Measurements from ENCODE around the gene ADAM12. TPM values are rescaled to one million over a fixed set of nuclear protein-coding genes. Genes with fewer than 3 reads are reported as not detected.

Gene ADAM12
- total RNA-seq, 1 experiment from 2014 or later = 0.24 TPM

DNA sequence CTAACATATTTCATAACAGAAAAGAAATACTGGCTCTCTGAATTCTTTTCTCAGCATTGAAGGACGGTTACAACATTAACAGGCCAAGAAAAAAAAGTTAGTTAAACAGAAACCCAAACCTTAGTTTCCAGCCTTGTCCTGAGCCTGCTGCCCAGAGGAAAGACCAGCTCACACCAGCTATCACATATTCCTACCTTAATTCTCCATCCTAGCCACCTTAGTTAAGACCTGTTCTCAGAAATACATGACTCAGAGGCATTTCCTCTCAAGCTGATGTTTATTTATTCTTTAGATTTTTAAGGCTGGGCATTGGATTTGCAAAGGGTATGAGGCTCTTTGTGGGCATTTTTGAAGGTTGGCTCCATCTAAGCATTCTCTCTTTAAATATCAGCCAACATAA, 34.3 kb upstream of the ADAM12 start:
- no peak overlapping the region for H3T11ph ChIP-seq (ENCODE audit: low read length)
- no peak overlapping the region for H4K91ac ChIP-seq (ENCODE audit: insufficient read length, low read depth, low read length)
- no peaks in the 10 kb centered on the region for H4K20me1 ChIP-seq (ENCODE audit: control insufficient read depth, insufficient read depth, insufficient read length)
- H3K9me3 ChIP-seq (ENCODE audit: control insufficient read depth, low read depth, low read length) = peaks cover 9% of the 10 kb centered on the region
- H3K4me3 Mint-ChIP-seq = no peak overlapping the region
- peaks cover 10 to 11% of the 10 kb centered on the region in 2 experiments for H3K4me1 Mint-ChIP-seq
- no peak overlapping the region for H3K14ac ChIP-seq (ENCODE audit: insufficient read depth, low read length)
- no peaks in the 10 kb centered on the region for H3K79me2 ChIP-seq (ENCODE audit: insufficient read depth, low read length)
- no peaks in the 10 kb centered on the region for H3K23me2 ChIP-seq (ENCODE audit: insufficient read length, low read depth, low read length, poor library complexity, severe bottlenecking)
- no peak overlapping the region for H3K27ac ChIP-seq (ENCODE audit: insufficient read length, low read depth, low read length)
- H3K23ac ChIP-seq (ENCODE audit: insufficient read length, low read depth, low read length) = no peak overlapping the region
- H2BK15ac ChIP-seq (ENCODE audit: low read depth, low read length) = no peak overlapping the region
- H3K4me2 ChIP-seq (ENCODE audit: insufficient read depth, insufficient read length, low read length) = no peak overlapping the region
- no peak overlapping the region for H2BK12ac ChIP-seq (ENCODE audit: insufficient read length, low read depth, low read length)
- no peak overlapping the region for H4K5ac ChIP-seq (ENCODE audit: insufficient read length, low read depth, low read length)
- no peak overlapping the region for H2BK20ac ChIP-seq (ENCODE audit: low read depth, low read length, poor library complexity, severe bottlenecking)
- H2AFZ ChIP-seq (ENCODE audit: low read length) = no peak overlapping the region
- no peak overlapping the region for H3K18ac ChIP-seq (ENCODE audit: insufficient read length, low read depth, low read length)
- no peak overlapping the region for H3K9ac ChIP-seq (ENCODE audit: extremely low read depth, insufficient read length, low read length)
- no peak overlapping the region for H3K56ac ChIP-seq (ENCODE audit: insufficient read length, low read depth, low read length)
- no peak overlapping the region for H3K27ac Mint-ChIP-seq
- H3K4ac ChIP-seq (ENCODE audit: low read depth, low read length) = no peak overlapping the region
- H2BK120ac ChIP-seq (ENCODE audit: low read depth, low read length, poor library complexity, severe bottlenecking) = no peak overlapping the region
- H3K4me1 ChIP-seq (ENCODE audit: insufficient read depth, low read length) = no peaks in the 10 kb centered on the region
- no peaks in the 10 kb centered on the region for H3K79me1 ChIP-seq (ENCODE audit: insufficient read depth, low read depth, low read length, poor library complexity, severe bottlenecking)
- no peak overlapping the region for H2BK5ac ChIP-seq (ENCODE audit: insufficient read length, low read length)
- no peak for DNase-seq
- H3K9me3 Mint-ChIP-seq = peaks cover 11 to 12% of the 10 kb centered on the region in 2 experiments
- peaks cover 15% of the 10 kb centered on the region for H3K27me3 Mint-ChIP-seq (ENCODE audit: low read depth)
- H3K27me3 ChIP-seq (ENCODE audit: insufficient read depth, low read length) = no peaks in the 10 kb centered on the region
- H2AK5ac ChIP-seq (ENCODE audit: insufficient read length, low read length) = no peak overlapping the region
- H3K36me3 Mint-ChIP-seq (ENCODE audit: insufficient read depth in 1 of 3, low read depth in 3 of 3) = peaks cover 6 to 12% (median 11%) of the 10 kb centered on the region in 3 experiments; a peak in 6 of 7 replicates
- TF ChIP-seq, protein P1, sequence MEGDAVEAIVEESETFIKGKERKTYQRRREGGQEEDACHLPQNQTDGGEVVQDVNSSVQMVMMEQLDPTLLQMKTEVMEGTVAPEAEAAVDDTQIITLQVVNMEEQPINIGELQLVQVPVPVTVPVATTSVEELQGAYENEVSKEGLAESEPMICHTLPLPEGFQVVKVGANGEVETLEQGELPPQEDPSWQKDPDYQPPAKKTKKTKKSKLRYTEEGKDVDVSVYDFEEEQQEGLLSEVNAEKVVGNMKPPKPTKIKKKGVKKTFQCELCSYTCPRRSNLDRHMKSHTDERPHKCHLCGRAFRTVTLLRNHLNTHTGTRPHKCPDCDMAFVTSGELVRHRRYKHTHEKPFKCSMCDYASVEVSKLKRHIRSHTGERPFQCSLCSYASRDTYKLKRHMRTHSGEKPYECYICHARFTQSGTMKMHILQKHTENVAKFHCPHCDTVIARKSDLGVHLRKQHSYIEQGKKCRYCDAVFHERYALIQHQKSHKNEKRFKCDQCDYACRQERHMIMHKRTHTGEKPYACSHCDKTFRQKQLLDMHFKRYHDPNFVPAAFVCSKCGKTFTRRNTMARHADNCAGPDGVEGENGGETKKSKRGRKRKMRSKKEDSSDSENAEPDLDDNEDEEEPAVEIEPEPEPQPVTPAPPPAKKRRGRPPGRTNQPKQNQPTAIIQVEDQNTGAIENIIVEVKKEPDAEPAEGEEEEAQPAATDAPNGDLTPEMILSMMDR (conservative IDR thresholded peaks at IDR 0.05) = no peak
- no CpG with 5 or more reads among the region's 1 CpG for WGBS (ENCODE audit: extremely low coverage, insufficient read length, low lambda C conversion rate)
- H4K8ac ChIP-seq (replicated peaks; ENCODE audit: insufficient read length, low read depth, low read length) = no peak overlapping the region

Data from H9 (cell line).